Measurements from ENCODE around the gene INSL6.
A peak's percentile ranks its signal among the peaks of the same experiment; 100 is the strongest.

The INSL6 gene

DNA sequence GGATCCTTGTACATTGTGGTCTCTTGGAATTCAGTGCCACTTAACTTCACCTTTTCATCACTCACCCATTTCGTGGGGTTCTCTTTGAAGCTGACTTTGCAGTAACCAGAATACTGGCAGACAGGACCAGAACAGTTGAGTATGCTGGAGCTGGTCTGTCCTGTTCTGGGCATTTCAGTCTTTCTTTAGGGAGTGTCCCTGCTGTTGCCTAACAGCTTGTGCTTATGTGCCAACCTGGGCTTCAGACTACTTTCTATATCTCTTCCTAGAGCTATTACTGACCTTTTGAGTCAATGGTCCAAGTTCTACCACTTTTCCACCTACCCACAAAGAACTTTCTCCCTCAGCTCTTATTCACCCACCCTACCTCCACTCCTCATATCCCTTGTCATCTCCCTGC lies 10.0 kb upstream of the INSL6 start:
- Histone ChIP-seq H2AK5ac (ENCODE audit: low read length, severe bottlenecking) (no peak overlapping the region), H3K36me3 (ENCODE audit: control insufficient read depth in 1 of 2, insufficient read depth in 2 of 2, low read depth in 1 of 2, low read length in 2 of 2) (no peaks in the 10 kb centered on the region), H3K23ac (ENCODE audit: low read length in 2 of 2) (no peak overlapping the region), H4K8ac (ENCODE audit: low read length) (no peak overlapping the region), H3K14ac (ENCODE audit: low read length in 2 of 2) (no peak overlapping the region), H2BK15ac (ENCODE audit: low read depth, poor library complexity, severe bottlenecking) (no peak overlapping the region), H3K4me2 (ENCODE audit: low read length, poor library complexity, severe bottlenecking) (no peak overlapping the region), H2BK12ac (ENCODE audit: low read length in 2 of 2) (no peak overlapping the region), H2BK5ac (ENCODE audit: low read depth, low read length, poor library complexity, severe bottlenecking) (no peak overlapping the region), H4K91ac (ENCODE audit: low read length) (no peak overlapping the region), H3K9ac (ENCODE audit: low read length) (no peak overlapping the region), H3K79me1 (replicated peaks; ENCODE audit: low read length, poor library complexity, severe bottlenecking) (no peaks in the 10 kb centered on the region), H3K4me1 (ENCODE audit: control insufficient read depth, insufficient read depth, low read depth, low read length) (no peaks in the 10 kb centered on the region), H3K4me3 (ENCODE audit: insufficient read depth in 1 of 2, low read depth in 1 of 2, low read length in 2 of 2) (no peak overlapping the region), H3K4ac (ENCODE audit: low read depth in 1 of 2, low read length in 2 of 2) (no peak overlapping the region), H2BK120ac (ENCODE audit: low read depth, low read length) (no peak overlapping the region), H3K18ac (ENCODE audit: low read depth in 1 of 2, low read length in 2 of 2) (no peak overlapping the region), H3K27ac (ENCODE audit: low read length, poor library complexity, severe bottlenecking) (no peak overlapping the region), H3K27me3 (ENCODE audit: control insufficient read depth in 1 of 2, insufficient read depth in 1 of 2, low read length in 2 of 2) (peaks cover 0 to 4% of the 10 kb centered on the region in 2 experiments), H2AFZ (ENCODE audit: low read depth, low read length) (no peak overlapping the region), H3K9me3 (ENCODE audit: control insufficient read depth, low read length) (peaks cover 9% of the 10 kb centered on the region)
- WGBS = no CpG with 5 or more reads among the region's 1 CpG
- DNase-seq = no peak

DNA sequence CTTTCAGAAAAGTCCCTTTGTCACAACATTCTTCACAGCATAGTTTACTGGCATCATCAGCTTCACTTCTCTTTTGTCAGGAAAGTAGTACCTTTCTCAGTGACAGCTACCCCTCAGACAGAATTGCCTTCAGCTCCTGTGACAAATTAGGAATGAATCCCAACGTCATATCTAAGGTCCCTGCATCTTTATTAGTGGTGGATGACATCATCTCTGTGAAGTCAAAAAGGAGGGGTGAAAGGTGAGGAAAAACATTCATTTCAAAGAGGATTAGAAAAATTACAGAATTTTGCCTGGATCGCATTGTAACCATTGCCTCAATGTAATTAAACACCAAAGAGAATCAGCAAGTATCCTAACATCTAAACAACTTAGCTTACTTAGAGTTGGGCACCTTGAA lies 7.9 kb upstream of the INSL6 start:
- Histone ChIP-seq H3K23ac (ENCODE audit: low read length in 2 of 2) (no peak overlapping the region), H3K14ac (ENCODE audit: low read length in 2 of 2) (no peak overlapping the region), H3K27ac (ENCODE audit: low read length, poor library complexity, severe bottlenecking) (no peak overlapping the region), H2BK15ac (ENCODE audit: low read depth, poor library complexity, severe bottlenecking) (no peak overlapping the region), H3K9ac (ENCODE audit: low read length) (no peak overlapping the region), H2AK5ac (ENCODE audit: low read length, severe bottlenecking) (no peak overlapping the region), H2BK12ac (ENCODE audit: low read length in 2 of 2) (no peak overlapping the region), H3K9me3 (ENCODE audit: control insufficient read depth, low read length) (peaks cover 9% of the 10 kb centered on the region), H3K27me3 (ENCODE audit: control insufficient read depth in 1 of 2, insufficient read depth in 1 of 2, low read length in 2 of 2) (peaks cover 0 to 18% of the 10 kb centered on the region in 2 experiments), H2BK120ac (ENCODE audit: low read depth, low read length) (no peak overlapping the region), H4K8ac (ENCODE audit: low read length) (no peak overlapping the region), H3K4me2 (ENCODE audit: low read length, poor library complexity, severe bottlenecking) (no peak overlapping the region), H3K4me3 (ENCODE audit: insufficient read depth in 1 of 2, low read depth in 1 of 2, low read length in 2 of 2) (no peak overlapping the region), H3K4me1 (ENCODE audit: control insufficient read depth, insufficient read depth, low read depth, low read length) (no peaks in the 10 kb centered on the region), H4K91ac (ENCODE audit: low read length) (no peak overlapping the region), H3K18ac (ENCODE audit: low read depth in 1 of 2, low read length in 2 of 2) (no peak overlapping the region), H2AFZ (ENCODE audit: low read depth, low read length) (no peak overlapping the region), H3K36me3 (ENCODE audit: control insufficient read depth in 1 of 2, insufficient read depth in 2 of 2, low read depth in 1 of 2, low read length in 2 of 2) (no peaks in the 10 kb centered on the region), H2BK5ac (ENCODE audit: low read depth, low read length, poor library complexity, severe bottlenecking) (no peak overlapping the region), H3K79me1 (replicated peaks; ENCODE audit: low read length, poor library complexity, severe bottlenecking) (no peaks in the 10 kb centered on the region), H3K4ac (ENCODE audit: low read depth in 1 of 2, low read length in 2 of 2) (no peak overlapping the region)
- no peak for DNase-seq
- 100% methylated on average over 1 of the region's 2 CpGs for WGBS

DNA sequence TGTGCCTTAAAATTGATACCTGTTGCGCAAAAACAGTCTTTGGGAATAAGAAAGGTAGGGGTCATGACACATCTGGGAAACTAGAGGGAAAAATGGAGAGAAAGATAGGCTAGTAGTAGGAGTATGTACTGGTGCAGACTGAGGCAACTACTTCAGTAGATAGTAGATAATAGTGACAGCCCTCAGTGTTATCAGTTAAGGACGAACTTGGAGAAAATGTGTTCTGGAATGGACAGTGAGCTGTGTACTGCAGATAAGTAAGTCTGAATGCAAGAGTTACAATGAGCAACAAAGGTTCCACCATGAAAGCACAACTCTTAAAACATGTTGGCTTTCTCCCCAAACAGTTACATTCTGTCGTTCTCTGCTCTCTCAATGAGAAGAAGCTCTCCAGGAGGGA lies 6.5 kb upstream of the INSL6 start:
- H2BK15ac ChIP-seq (ENCODE audit: low read depth, poor library complexity, severe bottlenecking) = no peak overlapping the region
- no peak overlapping the region for H3K14ac ChIP-seq (ENCODE audit: low read length in 2 of 2)
- no peak overlapping the region for H3K9ac ChIP-seq (ENCODE audit: low read length)
- no peak overlapping the region for H4K91ac ChIP-seq (ENCODE audit: low read length)
- no peak for DNase-seq
- H3K9me3 ChIP-seq (ENCODE audit: control insufficient read depth, low read length) = no peaks in the 10 kb centered on the region
- no peak overlapping the region for H2BK120ac ChIP-seq (ENCODE audit: low read depth, low read length)
- no peaks in the 10 kb centered on the region for H3K36me3 ChIP-seq (ENCODE audit: control insufficient read depth in 1 of 2, insufficient read depth in 2 of 2, low read depth in 1 of 2, low read length in 2 of 2)
- H3K27me3 ChIP-seq (ENCODE audit: control insufficient read depth in 1 of 2, insufficient read depth in 1 of 2, low read length in 2 of 2) = peaks cover 0 to 25% of the 10 kb centered on the region in 2 experiments
- H3K18ac ChIP-seq (ENCODE audit: low read depth in 1 of 2, low read length in 2 of 2) = no peak overlapping the region
- H3K4me1 ChIP-seq (ENCODE audit: control insufficient read depth, insufficient read depth, low read depth, low read length) = no peaks in the 10 kb centered on the region
- no peak overlapping the region for H3K27ac ChIP-seq (ENCODE audit: low read length, poor library complexity, severe bottlenecking)
- WGBS = 85% methylated on average over 2 of the region's 3 CpGs
- H2BK12ac ChIP-seq (ENCODE audit: low read length in 2 of 2) = no peak overlapping the region
- H2AK5ac ChIP-seq (ENCODE audit: low read length, severe bottlenecking) = no peak overlapping the region
- H2AFZ ChIP-seq (ENCODE audit: low read depth, low read length) = no peak overlapping the region
- H3K4ac ChIP-seq (ENCODE audit: low read depth in 1 of 2, low read length in 2 of 2) = no peak overlapping the region
- H2BK5ac ChIP-seq (ENCODE audit: low read depth, low read length, poor library complexity, severe bottlenecking) = no peak overlapping the region
- H3K79me1 ChIP-seq (replicated peaks; ENCODE audit: low read length, poor library complexity, severe bottlenecking) = no peaks in the 10 kb centered on the region
- no peak overlapping the region for H4K8ac ChIP-seq (ENCODE audit: low read length)
- no peak overlapping the region for H3K23ac ChIP-seq (ENCODE audit: low read length in 2 of 2)
- H3K4me3 ChIP-seq (ENCODE audit: insufficient read depth in 1 of 2, low read depth in 1 of 2, low read length in 2 of 2) = no peak overlapping the region
- no peak overlapping the region for H3K4me2 ChIP-seq (ENCODE audit: low read length, poor library complexity, severe bottlenecking)

DNA sequence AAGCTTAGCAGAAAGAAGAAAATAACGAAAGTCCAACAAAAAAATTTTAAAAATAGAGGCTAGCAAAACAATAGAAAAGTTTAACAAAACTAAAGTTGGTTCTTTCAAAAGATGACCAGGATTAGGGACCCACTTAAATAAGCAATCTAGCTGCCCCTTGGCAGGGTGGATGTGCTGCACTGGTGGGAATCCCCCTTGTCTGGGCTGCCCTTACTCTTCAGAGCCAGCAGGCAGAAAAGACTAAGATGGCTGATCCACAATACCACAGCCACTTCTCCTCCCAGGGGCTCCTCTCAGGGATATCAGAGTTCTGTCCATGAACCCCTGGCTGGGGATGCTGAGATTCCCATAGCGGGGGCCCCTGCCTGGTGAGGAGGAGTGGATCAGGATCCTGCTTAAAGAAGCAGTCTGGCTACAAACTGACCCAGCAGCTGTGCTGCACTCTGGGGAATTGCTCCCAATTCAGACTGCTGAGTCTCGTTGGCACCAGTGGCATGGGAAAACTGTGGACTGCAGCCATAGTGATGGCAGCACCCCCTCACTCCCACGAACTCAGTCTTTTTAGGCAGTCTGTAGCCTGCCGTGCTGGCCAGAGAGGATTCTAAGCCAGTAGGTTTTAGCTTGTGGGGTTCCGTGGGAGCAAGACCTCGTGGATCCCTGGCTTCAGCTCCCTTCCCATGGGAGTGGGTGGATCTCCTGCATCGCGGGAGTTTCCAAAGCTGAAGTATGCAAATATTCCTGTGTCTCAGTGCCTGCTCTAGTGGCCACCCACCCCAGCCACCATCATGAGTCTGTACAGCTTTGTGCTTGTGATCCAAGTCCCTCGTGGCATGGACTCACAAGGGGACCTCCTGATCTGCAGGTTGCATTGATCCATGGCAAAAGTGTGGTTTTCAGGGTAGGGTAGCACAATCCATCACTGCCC lies 2.9 kb upstream of the INSL6 start:
- H4K8ac ChIP-seq (ENCODE audit: low read length) = no peak overlapping the region
- H3K4me2 ChIP-seq (ENCODE audit: low read length, poor library complexity, severe bottlenecking) = no peak overlapping the region
- H2AFZ ChIP-seq (ENCODE audit: low read depth, low read length) = no peak overlapping the region
- no peaks in the 10 kb centered on the region for H3K4me1 ChIP-seq (ENCODE audit: control insufficient read depth, insufficient read depth, low read depth, low read length)
- no peak overlapping the region for H2BK15ac ChIP-seq (ENCODE audit: low read depth, poor library complexity, severe bottlenecking)
- H3K4ac ChIP-seq (ENCODE audit: low read depth in 1 of 2, low read length in 2 of 2) = no peak overlapping the region
- H2AK5ac ChIP-seq (ENCODE audit: low read length, severe bottlenecking) = no peak overlapping the region
- no peaks in the 10 kb centered on the region for H3K79me1 ChIP-seq (replicated peaks; ENCODE audit: low read length, poor library complexity, severe bottlenecking)
- no peaks in the 10 kb centered on the region for H3K9me3 ChIP-seq (ENCODE audit: control insufficient read depth, low read length)
- H3K27me3 ChIP-seq (ENCODE audit: control insufficient read depth in 1 of 2, insufficient read depth in 1 of 2, low read length in 2 of 2) = peaks cover 0 to 25% of the 10 kb centered on the region in 2 experiments
- peak overlapping the region in 1 of 2 experiments; percentile 31 for H3K4me3 ChIP-seq (ENCODE audit: insufficient read depth in 1 of 2, low read depth in 1 of 2, low read length in 2 of 2)
- no peak for DNase-seq
- H3K36me3 ChIP-seq (ENCODE audit: control insufficient read depth in 1 of 2, insufficient read depth in 2 of 2, low read depth in 1 of 2, low read length in 2 of 2) = no peaks in the 10 kb centered on the region
- no peak overlapping the region for H3K9ac ChIP-seq (ENCODE audit: low read length)
- no peak overlapping the region for H2BK12ac ChIP-seq (ENCODE audit: low read length in 2 of 2)
- H2BK5ac ChIP-seq (ENCODE audit: low read depth, low read length, poor library complexity, severe bottlenecking) = no peak overlapping the region
- no peak overlapping the region for H3K14ac ChIP-seq (ENCODE audit: low read length in 2 of 2)
- H3K23ac ChIP-seq (ENCODE audit: low read length in 2 of 2) = no peak overlapping the region
- H3K18ac ChIP-seq (ENCODE audit: low read depth in 1 of 2, low read length in 2 of 2) = no peak overlapping the region
- WGBS = 95% methylated on average over 9 of the region's 10 CpGs
- H2BK120ac ChIP-seq (ENCODE audit: low read depth, low read length) = no peak overlapping the region
- H4K91ac ChIP-seq (ENCODE audit: low read length) = no peak overlapping the region
- no peak overlapping the region for H3K27ac ChIP-seq (ENCODE audit: low read length, poor library complexity, severe bottlenecking)
